ENCODE data around the gene MROH8.

Gene MROH8

GRCh38 chr20:37166867-37167266 is 12.5 kb downstream of the MROH8 start:
- H3K4me3 ChIP-seq (ENCODE audit: low read depth, low read length), result no peak overlapping the region
- no peak for TF ChIP-seq CTCF (IDR thresholded peaks at IDR 0.05; ENCODE audit: borderline replicate concordance, insufficient read depth, low read depth, low read length)

GRCh38 chr20:37165031-37165430 is 14.3 kb downstream of the MROH8 start:
- H3K4me3 ChIP-seq (ENCODE audit: low read depth, low read length), result no peak overlapping the region
- no peak for TF ChIP-seq CTCF (IDR thresholded peaks at IDR 0.05; ENCODE audit: borderline replicate concordance, insufficient read depth, low read depth, low read length)

- no peak overlapping the region for H3K4me3 ChIP-seq (ENCODE audit: low read depth, low read length)
- no peak for TF ChIP-seq CTCF (IDR thresholded peaks at IDR 0.05; ENCODE audit: borderline replicate concordance, insufficient read depth, low read depth, low read length)
These were observed 15.4 kb downstream of the MROH8 start for GRCh38 chr20:37163832-37164554.

- H3K4me3 ChIP-seq (ENCODE audit: low read depth, low read length), result no peak overlapping the region
- TF ChIP-seq CTCF (IDR thresholded peaks at IDR 0.05; ENCODE audit: borderline replicate concordance, insufficient read depth, low read depth, low read length), result no peak
These were observed 16.7 kb downstream of the MROH8 start for GRCh38 chr20:37162646-37163045.

- no peak for TF ChIP-seq CTCF (IDR thresholded peaks at IDR 0.05; ENCODE audit: borderline replicate concordance, insufficient read depth, low read depth, low read length)
- no peak overlapping the region for H3K4me3 ChIP-seq (ENCODE audit: low read depth, low read length)
These were observed 17.4 kb downstream of the MROH8 start for GRCh38 chr20:37161830-37162549.

GRCh38 chr20:37160683-37161082 is 18.7 kb downstream of the MROH8 start:
- no peak for TF ChIP-seq CTCF (IDR thresholded peaks at IDR 0.05; ENCODE audit: borderline replicate concordance, insufficient read depth, low read depth, low read length)
- no peak overlapping the region for H3K4me3 ChIP-seq (ENCODE audit: low read depth, low read length)

GRCh38 chr20:37158248-37158647 is 21.1 kb downstream of the MROH8 start:
- TF ChIP-seq CTCF (IDR thresholded peaks at IDR 0.05; ENCODE audit: borderline replicate concordance, insufficient read depth, low read depth, low read length), result no peak
- no peak overlapping the region for H3K4me3 ChIP-seq (ENCODE audit: low read depth, low read length)

Measured in GM12875 (cell line).